ENCODE data around the gene MYO3A.

The MYO3A gene

GRCh38 chr10:26194275-26194674, 260.2 kb downstream of the MYO3A start:
- no peaks in the 10 kb centered on the region for H3F3A ChIP-seq (ENCODE audit: insufficient read depth)
- no peaks in the 10 kb centered on the region for H3K27me3 ChIP-seq (ENCODE audit: low read length)
- no peak overlapping the region for H3K4me2 ChIP-seq (ENCODE audit: low read depth, low read length, poor library complexity, severe bottlenecking)
- H3K79me2 ChIP-seq (ENCODE audit: insufficient read depth, low read length), result no peaks in the 10 kb centered on the region
- H3K27ac ChIP-seq (ENCODE audit: low read depth, low read length), result no peak overlapping the region
- H3K4me3 ChIP-seq (ENCODE audit: insufficient read depth, low read length, poor library complexity, severe bottlenecking), result no peak overlapping the region
- no peak overlapping the region for H2AFZ ChIP-seq (ENCODE audit: low read depth, low read length, severe bottlenecking)
- H4K20me1 ChIP-seq (ENCODE audit: low read depth, low read length), result no peaks in the 10 kb centered on the region
- H3K36me3 ChIP-seq (ENCODE audit: low read length), result no peaks in the 10 kb centered on the region
- H3K9ac ChIP-seq (ENCODE audit: low read length), result no peak overlapping the region
- no peaks in the 10 kb centered on the region for H3K9me2 ChIP-seq (replicated peaks; ENCODE audit: insufficient read depth, low read length)
- no peak for TF ChIP-seq EZH2phosphoT487 (conservative IDR thresholded peaks at IDR 0.05; ENCODE audit: low read length)
- no peak for TF ChIP-seq CTCF (IDR thresholded peaks at IDR 0.05; ENCODE audit: insufficient read depth, low read length, poor library complexity, severe bottlenecking)
- no peaks in the 10 kb centered on the region for H3K9me3 ChIP-seq (ENCODE audit: insufficient read depth, low read length)

DNA sequence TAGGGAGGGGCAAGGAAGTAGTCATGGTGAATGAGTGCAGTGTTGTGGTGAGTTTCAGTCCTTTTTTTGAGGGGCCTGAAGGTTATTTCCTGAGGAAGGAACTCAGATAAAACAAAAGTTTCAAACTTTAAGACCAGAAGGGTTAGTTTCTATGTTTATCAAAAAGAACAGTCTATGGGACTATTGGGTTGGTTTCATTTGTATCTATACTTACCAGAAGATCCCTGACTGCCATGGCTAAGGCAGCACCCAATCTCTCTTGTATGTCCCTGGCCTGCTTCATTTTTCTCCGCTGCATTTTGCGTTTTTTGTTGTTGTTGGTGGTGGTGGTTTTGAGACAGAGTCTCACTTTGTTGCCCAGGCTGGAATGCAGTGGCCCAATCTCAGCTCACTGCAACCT, 263.2 kb downstream of the MYO3A start:
- Histone ChIP-seq H3K4me2 (ENCODE audit: low read depth, low read length, poor library complexity, severe bottlenecking) (no peak overlapping the region), H3K79me2 (ENCODE audit: insufficient read depth, low read length) (no peaks in the 10 kb centered on the region), H3F3A (ENCODE audit: insufficient read depth) (no peaks in the 10 kb centered on the region), H3K27me3 (ENCODE audit: low read length) (no peaks in the 10 kb centered on the region), H3K36me3 (ENCODE audit: low read length) (no peaks in the 10 kb centered on the region), H3K4me3 (ENCODE audit: insufficient read depth, low read length, poor library complexity, severe bottlenecking) (no peak overlapping the region), H3K9ac (ENCODE audit: low read length) (no peak overlapping the region), H3K9me2 (replicated peaks; ENCODE audit: insufficient read depth, low read length) (no peaks in the 10 kb centered on the region), H4K20me1 (ENCODE audit: low read depth, low read length) (no peaks in the 10 kb centered on the region), H3K9me3 (ENCODE audit: insufficient read depth, low read length) (no peaks in the 10 kb centered on the region), H3K27ac (ENCODE audit: low read depth, low read length) (no peak overlapping the region), H2AFZ (ENCODE audit: low read depth, low read length, severe bottlenecking) (no peak overlapping the region)
- TF ChIP-seq EZH2phosphoT487 (conservative IDR thresholded peaks at IDR 0.05; ENCODE audit: low read length) (no peak), CTCF (IDR thresholded peaks at IDR 0.05; ENCODE audit: insufficient read depth, low read length, poor library complexity, severe bottlenecking) (no peak)

DNA sequence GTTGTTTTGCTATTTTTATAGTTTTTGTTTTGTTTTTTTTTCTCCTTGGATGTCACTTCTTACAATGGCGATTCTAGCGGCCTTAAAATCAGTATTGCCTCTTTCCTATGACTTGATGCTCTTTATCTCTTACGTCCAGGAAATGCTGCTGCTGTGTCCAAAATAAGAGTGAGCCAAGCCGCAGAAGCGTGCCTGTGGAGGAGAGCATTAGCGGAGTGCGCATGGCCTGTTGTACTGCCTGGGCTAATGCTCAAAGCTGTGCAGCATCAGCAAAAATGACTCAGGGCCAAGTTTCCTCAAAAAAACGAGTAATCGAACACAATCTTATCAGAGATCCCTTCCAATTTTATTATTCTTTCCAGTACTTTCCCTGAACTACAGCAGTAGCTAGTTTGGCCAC, 264.1 kb downstream of the MYO3A start:
- no peaks in the 10 kb centered on the region for H3K36me3 ChIP-seq (ENCODE audit: low read length)
- TF ChIP-seq CTCF (IDR thresholded peaks at IDR 0.05; ENCODE audit: insufficient read depth, low read length, poor library complexity, severe bottlenecking) (no peak), EZH2phosphoT487 (conservative IDR thresholded peaks at IDR 0.05; ENCODE audit: low read length) (no peak)
- no peaks in the 10 kb centered on the region for H3K27me3 ChIP-seq (ENCODE audit: low read length)
- H4K20me1 ChIP-seq (ENCODE audit: low read depth, low read length), result no peaks in the 10 kb centered on the region
- H2AFZ ChIP-seq (ENCODE audit: low read depth, low read length, severe bottlenecking), result no peak overlapping the region
- H3K4me3 ChIP-seq (ENCODE audit: insufficient read depth, low read length, poor library complexity, severe bottlenecking), result no peak overlapping the region
- no peaks in the 10 kb centered on the region for H3K9me2 ChIP-seq (replicated peaks; ENCODE audit: insufficient read depth, low read length)
- no peaks in the 10 kb centered on the region for H3F3A ChIP-seq (ENCODE audit: insufficient read depth)
- no peak overlapping the region for H3K9ac ChIP-seq (ENCODE audit: low read length)
- H3K4me2 ChIP-seq (ENCODE audit: low read depth, low read length, poor library complexity, severe bottlenecking), result no peak overlapping the region
- H3K9me3 ChIP-seq (ENCODE audit: insufficient read depth, low read length), result no peaks in the 10 kb centered on the region
- H3K27ac ChIP-seq (ENCODE audit: low read depth, low read length), result no peak overlapping the region
- no peaks in the 10 kb centered on the region for H3K79me2 ChIP-seq (ENCODE audit: insufficient read depth, low read length)

- H4K20me1 ChIP-seq (ENCODE audit: low read depth, low read length), result no peaks in the 10 kb centered on the region
- H3K27ac ChIP-seq (ENCODE audit: low read depth, low read length), result no peak overlapping the region
- H3K9me3 ChIP-seq (ENCODE audit: insufficient read depth, low read length), result no peaks in the 10 kb centered on the region
- H3F3A ChIP-seq (ENCODE audit: insufficient read depth), result no peaks in the 10 kb centered on the region
- no peaks in the 10 kb centered on the region for H3K79me2 ChIP-seq (ENCODE audit: insufficient read depth, low read length)
- no peaks in the 10 kb centered on the region for H3K9me2 ChIP-seq (replicated peaks; ENCODE audit: insufficient read depth, low read length)
- TF ChIP-seq CTCF (IDR thresholded peaks at IDR 0.05; ENCODE audit: insufficient read depth, low read length, poor library complexity, severe bottlenecking), result no peak
- TF ChIP-seq EZH2phosphoT487 (conservative IDR thresholded peaks at IDR 0.05; ENCODE audit: low read length), result no peak
- no peaks in the 10 kb centered on the region for H3K27me3 ChIP-seq (ENCODE audit: low read length)
- H3K4me3 ChIP-seq (ENCODE audit: insufficient read depth, low read length, poor library complexity, severe bottlenecking), result no peak overlapping the region
- H3K4me2 ChIP-seq (ENCODE audit: low read depth, low read length, poor library complexity, severe bottlenecking), result no peak overlapping the region
- no peaks in the 10 kb centered on the region for H3K36me3 ChIP-seq (ENCODE audit: low read length)
- no peak overlapping the region for H3K9ac ChIP-seq (ENCODE audit: low read length)
- H2AFZ ChIP-seq (ENCODE audit: low read depth, low read length, severe bottlenecking), result no peak overlapping the region
Measured at GRCh38 chr10:26199841-26200240, 265.8 kb downstream of the MYO3A start.

All from SU-DHL-6 (cell line).